Gastroesophageal sphincter (tissue), 4 donors: ENCODE data around the gene ECM2. TPM values are rescaled to one million over a fixed set of nuclear protein-coding genes. Genes with fewer than 3 reads are reported as not detected.
"Not testable (repeated sequence)": the region's sequence is repeated elsewhere in the genome, so short reads cannot be mapped to it uniquely, and the experiment has no call there.

Experiments
- ATAC-seq: fragments of 150-250 bp; one replicate; pipeline ENCODE4 v1.9.1; 2016; ENCODE audit warnings: mild to moderate bottlenecking, moderate library complexity
- H3K27ac ChIP-seq, 4 donors: fragments of 200-600 bp; sonication (generic) in 3 of 4; 1 replicate in 3 of 4; 2 replicates in 1 of 4; pipeline ENCODE4 v1.5.1; 2016 to 2019
- H3K27me3 ChIP-seq: fragments of 200-600 bp; sonication (generic); one replicate; pipeline ENCODE4 v1.5.1; 2019
- H3K36me3 ChIP-seq, 2 donors: fragments of 200-600 bp; sonication (generic); one replicate each; pipeline ENCODE4 v1.5.1; 2019; ENCODE audit warnings: control low read depth in 1 of 2
- H3K4me1 ChIP-seq, 3 donors: fragments of 200-600 bp; sonication (generic); 1 replicate in 2 of 3; 2 replicates in 1 of 3; pipeline ENCODE4 v1.5.1; 2016 to 2019; ENCODE audit warnings: control low read depth in 2 of 3
- H3K4me3 ChIP-seq, 2 donors: fragments of 200-600 bp; sonication (generic); one replicate each; pipeline ENCODE4 v1.5.1; 2019; ENCODE audit warnings: mild to moderate bottlenecking in 1 of 2, moderate library complexity in 1 of 2
- H3K9me3 ChIP-seq, 3 donors: fragments of 200-600 bp; sonication (generic); one replicate each; pipeline ENCODE4 v1.5.1; 2017 to 2019; ENCODE audit warnings: control low read depth in 2 of 3
- EP300 ChIP-seq: sonication (generic); formaldehyde crosslinking; IDR thresholded peaks from one replicate; pipeline ENCODE4 v1.6.1; 2017; ENCODE audit warnings: antibody characterized with exemption, mild to moderate bottlenecking
- POLR2A ChIP-seq, 2 donors: fragments of 450-650 bp; IDR thresholded peaks; one replicate each; pipeline ENCODE4 v1.6.1; 2017; ENCODE audit warnings: antibody characterized with exemption in 2 of 2, mild to moderate bottlenecking in 2 of 2, moderate library complexity in 1 of 2
- POLR2AphosphoS5 ChIP-seq: sonication (generic); formaldehyde crosslinking; IDR thresholded peaks from one replicate; pipeline ENCODE4 v1.6.1; 2017; ENCODE audit warnings: antibody characterized with exemption
- WGBS, 2 donors: methylation state at CpG; one replicate each; pipeline ENCODE4 v1.1.5; 2018; ENCODE audit warnings: low coverage in 1 of 2; 5-methylcytosine and 5-hydroxymethylcytosine counted together
- total RNA-seq, 4 donors: library from RNA; depleted of rRNA; stranded (reverse); fragments of >200 nt; gene quantifications; one replicate each; pipeline ENCODE4 v1.1.0, GENCODE V29; 2016
- TF ChIP-seq, protein P1 (sequence below), 4 experiments: fragments of 200-600 bp in 2 of 4; fragments of 450-650 bp in 2 of 4; sonication (generic) in 1 of 4; IDR thresholded peaks; one replicate each; pipeline ENCODE4 v1.5.1; 2017 to 2019; ENCODE audit warnings: antibody characterized with exemption in 4 of 4, mild to moderate bottlenecking in 2 of 4, moderate library complexity in 2 of 4

The ECM2 gene
- total RNA-seq, result 10 to 100 TPM in 3 of 4 donors, 1 to 10 TPM in 1; 8.2 to 20.1 (median 14.2) TPM

DNA sequence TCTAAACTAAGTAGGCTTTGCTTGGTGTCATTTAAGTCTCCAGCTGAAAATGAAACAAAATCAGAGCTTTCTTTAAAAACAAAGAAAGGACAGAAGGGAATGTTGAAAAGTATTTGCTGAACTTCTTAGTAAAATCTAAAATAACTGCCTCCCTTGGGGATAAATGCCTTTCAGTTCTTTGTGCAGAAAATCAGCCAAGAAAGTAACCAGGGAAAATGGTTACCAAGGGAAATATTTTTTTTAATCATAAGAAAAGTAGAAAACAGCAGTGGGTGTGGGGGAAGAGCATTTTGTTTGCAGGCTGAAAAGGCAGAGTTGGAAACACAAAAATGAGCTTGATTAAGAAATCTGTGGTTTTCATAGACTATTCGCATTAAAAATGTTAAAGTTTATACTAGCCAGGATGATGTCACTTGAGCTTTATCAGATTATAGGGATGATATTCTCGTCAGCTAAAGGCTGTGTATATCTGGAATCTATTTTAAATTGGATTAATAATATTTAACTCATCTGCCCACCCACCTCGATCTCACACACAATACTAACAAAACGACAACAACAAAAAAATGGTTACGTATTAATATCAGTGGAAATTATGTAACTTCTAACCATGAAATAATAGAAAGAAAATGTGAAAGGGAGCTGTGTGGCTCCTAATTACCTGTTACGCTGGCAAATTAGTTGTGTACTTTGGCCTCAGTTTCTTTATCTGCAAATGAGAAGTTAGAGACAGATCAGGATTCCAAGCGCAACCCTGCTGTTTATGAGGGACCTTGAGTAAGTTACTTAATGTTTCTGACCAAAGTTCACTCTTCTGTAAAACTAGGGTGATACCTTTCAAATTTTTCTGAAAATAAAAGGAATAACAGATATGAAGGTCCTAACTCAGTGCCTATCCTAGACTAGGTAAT, at the start of gene ECM2:
Gene ECM2 (minus strand): TSS at position 51 of the 911 bp plus-strand sequence. CDS start 13,124 bp downstream, outside the sequence.
- H3K4me1 ChIP-seq, result peaks cover 0 to 14% (median 3%) of the 10 kb centered on the region in 3 donors
- no peaks in the 10 kb centered on the region for H3K9me3 ChIP-seq
- ATAC-seq, result peak; percentile 41
- 29 to 41% methylated on average over 6 to 7 of the region's 7 CpGs for whole genome bisulfite sequencing, 2 donors
- H3K27ac ChIP-seq, result peak within 1 kb of the TSS; percentile 47 to 61 (median 56)
- no peaks in the 10 kb centered on the region for H3K27me3 ChIP-seq
- H3K4me3 ChIP-seq, result peak within 1 kb of the TSS; percentile 37 to 45
- H3K36me3 ChIP-seq, result no peaks in the 10 kb centered on the region
- TF ChIP-seq, protein P1, sequence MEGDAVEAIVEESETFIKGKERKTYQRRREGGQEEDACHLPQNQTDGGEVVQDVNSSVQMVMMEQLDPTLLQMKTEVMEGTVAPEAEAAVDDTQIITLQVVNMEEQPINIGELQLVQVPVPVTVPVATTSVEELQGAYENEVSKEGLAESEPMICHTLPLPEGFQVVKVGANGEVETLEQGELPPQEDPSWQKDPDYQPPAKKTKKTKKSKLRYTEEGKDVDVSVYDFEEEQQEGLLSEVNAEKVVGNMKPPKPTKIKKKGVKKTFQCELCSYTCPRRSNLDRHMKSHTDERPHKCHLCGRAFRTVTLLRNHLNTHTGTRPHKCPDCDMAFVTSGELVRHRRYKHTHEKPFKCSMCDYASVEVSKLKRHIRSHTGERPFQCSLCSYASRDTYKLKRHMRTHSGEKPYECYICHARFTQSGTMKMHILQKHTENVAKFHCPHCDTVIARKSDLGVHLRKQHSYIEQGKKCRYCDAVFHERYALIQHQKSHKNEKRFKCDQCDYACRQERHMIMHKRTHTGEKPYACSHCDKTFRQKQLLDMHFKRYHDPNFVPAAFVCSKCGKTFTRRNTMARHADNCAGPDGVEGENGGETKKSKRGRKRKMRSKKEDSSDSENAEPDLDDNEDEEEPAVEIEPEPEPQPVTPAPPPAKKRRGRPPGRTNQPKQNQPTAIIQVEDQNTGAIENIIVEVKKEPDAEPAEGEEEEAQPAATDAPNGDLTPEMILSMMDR (IDR thresholded peaks at IDR 0.05), result no peak
- TF ChIP-seq POLR2AphosphoS5, result no peak
- no peak for TF ChIP-seq EP300
- no peak for TF ChIP-seq POLR2A (IDR thresholded peaks at IDR 0.05)

DNA sequence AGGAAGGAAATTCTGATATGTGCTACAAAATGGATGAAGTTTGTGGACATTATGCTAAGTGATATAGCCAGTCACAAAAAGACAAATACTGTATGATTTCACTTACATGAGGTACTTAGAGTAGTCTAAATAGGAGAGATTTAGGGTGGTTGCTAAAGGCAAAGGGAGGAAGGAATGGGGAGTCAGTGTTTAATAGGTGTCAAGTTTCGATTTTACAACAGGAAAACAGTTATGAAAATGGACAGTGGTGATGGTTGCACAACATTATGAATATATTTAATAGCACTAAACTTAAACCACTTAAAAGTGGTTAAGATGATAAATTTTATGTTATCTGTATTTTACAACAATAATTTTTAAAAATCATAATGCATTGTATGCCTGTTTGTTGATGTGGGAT, 40.4 kb upstream of the ECM2 start:
- Histone ChIP-seq H3K36me3 (no peaks in the 10 kb centered on the region), H3K27me3 (no peaks in the 10 kb centered on the region), H3K9me3 (no peaks in the 10 kb centered on the region), H3K27ac (no peak overlapping the region), H3K4me1 (peaks cover 0 to 6% (median 0%) of the 10 kb centered on the region in 3 donors), H3K4me3 (no peak overlapping the region)
- TF ChIP-seq POLR2A (IDR thresholded peaks at IDR 0.05) (no peak), POLR2AphosphoS5 (no peak), EP300 (no peak)
- TF ChIP-seq, protein P1 (IDR thresholded peaks at IDR 0.05), result no peak
- 44 to 70% methylated on average over 1 of the region's 1 CpG for WGBS, 2 donors
- ATAC-seq, result no peak

DNA sequence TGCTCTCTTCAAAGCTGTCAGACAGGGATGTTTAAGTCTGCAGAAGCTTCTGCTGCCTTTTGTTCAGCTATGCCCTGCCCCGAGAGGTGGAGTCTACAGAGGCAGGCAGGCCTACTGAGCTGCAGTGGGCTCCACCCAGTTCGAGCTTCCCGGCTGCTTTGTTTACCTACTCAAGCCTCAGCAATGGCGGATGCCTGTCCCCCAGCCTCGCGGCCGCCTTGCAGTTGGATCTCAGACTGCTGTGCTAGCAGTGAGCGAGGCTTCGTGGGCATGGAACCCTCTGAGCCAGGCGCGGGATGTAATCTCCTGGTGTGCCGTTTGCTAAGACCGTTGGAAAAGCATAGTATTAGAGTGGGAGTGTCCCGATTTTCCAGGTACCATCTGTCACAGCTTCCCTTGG, 37.8 kb upstream of the ECM2 start:
- 100% methylated on average over 1 to 2 of the region's 14 CpGs for WGBS, 2 donors
- H3K27me3 ChIP-seq, H3K9me3 ChIP-seq, H3K36me3 ChIP-seq, H3K27ac ChIP-seq, H3K4me3 ChIP-seq, H3K4me1 ChIP-seq, ATAC-seq: not testable (repeated sequence)

DNA sequence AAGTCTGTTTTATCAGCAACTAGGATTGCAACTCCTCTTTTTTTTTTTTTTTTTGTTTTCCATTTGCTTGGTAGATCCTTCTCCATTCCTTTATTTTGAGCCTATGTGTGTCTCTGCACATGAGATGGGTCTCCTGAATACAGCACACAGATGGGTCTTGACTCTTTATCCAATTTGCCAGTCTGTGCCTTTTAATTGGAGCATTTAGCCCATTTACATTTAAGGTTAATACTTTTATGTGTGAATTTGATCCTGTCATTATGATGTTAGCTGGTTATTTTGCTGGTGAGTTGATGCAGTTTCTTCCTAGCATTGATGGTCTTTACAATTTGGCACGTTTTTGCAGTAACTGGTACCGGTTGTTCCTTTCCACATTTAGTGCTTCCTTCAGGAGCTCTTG, 36.1 kb upstream of the ECM2 start:
- H3K36me3 ChIP-seq, H3K4me3 ChIP-seq, ATAC-seq, H3K9me3 ChIP-seq, H3K27ac ChIP-seq, H3K4me1 ChIP-seq, H3K27me3 ChIP-seq: not testable (repeated sequence)
- 100% methylated on average over 1 to 2 of the region's 2 CpGs for WGBS, 2 donors

DNA sequence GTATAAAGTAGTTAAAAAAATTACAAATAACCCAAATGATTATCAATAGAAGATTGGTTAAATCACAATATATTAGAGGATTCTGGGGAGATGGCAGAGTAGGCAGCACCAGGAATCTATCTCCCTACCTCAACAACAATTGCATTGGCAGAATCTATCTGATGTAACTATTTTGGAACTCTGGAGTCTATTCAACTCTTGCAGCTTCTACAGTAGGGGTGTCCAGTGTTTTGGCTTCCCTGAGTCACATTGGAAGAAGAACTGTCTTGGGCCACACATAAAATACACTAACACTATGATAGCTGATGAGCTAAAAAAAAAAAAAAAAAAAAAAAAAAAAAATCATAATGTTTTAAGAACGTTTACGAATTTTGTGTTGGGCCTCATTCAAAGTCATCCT, 29.2 kb upstream of the ECM2 start:
- no peak for ATAC-seq
- Histone ChIP-seq H3K27ac (no peak overlapping the region), H3K4me1 (peaks cover 0 to 38% (median 0%) of the 10 kb centered on the region in 3 donors), H3K9me3 (peaks cover 0 to 6% (median 0%) of the 10 kb centered on the region in 3 donors), H3K27me3 (no peaks in the 10 kb centered on the region), H3K36me3 (no peaks in the 10 kb centered on the region), H3K4me3 (no peak overlapping the region)
- TF ChIP-seq POLR2AphosphoS5 (no peak), POLR2A (IDR thresholded peaks at IDR 0.05) (no peak), EP300 (no peak)
- TF ChIP-seq, protein P1 (IDR thresholded peaks at IDR 0.05), result no peak
- 62 to 82% methylated on average over 2 of the region's 2 CpGs for WGBS, 2 donors

DNA sequence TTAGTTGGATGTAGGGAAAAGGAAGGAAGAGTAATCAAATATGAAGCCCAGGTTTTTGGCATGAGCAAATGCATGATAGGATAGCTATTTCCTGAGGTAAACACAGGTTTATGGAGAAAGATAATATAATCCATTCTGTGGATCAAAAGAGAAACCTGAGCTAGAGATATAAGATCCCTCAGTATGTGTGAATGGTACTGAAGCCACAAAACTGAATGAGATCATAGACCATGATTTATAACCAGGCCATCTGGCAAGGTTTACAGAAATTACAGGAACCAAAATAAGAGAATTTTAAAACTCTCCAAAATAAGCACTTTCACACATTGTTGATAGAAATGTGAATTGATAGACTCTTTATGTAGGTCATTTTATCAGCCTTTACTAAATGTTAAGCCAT, 28.7 kb upstream of the ECM2 start:
- H3K9me3 ChIP-seq, result peaks cover 0 to 6% (median 0%) of the 10 kb centered on the region in 3 donors
- TF ChIP-seq EP300 (no peak), POLR2A (IDR thresholded peaks at IDR 0.05) (no peak), POLR2AphosphoS5 (no peak)
- TF ChIP-seq, protein P1 (IDR thresholded peaks at IDR 0.05), result no peak
- H3K4me1 ChIP-seq, result peaks cover 0 to 38% (median 0%) of the 10 kb centered on the region in 3 donors
- H3K4me3 ChIP-seq, result no peak overlapping the region
- no peak overlapping the region for H3K27ac ChIP-seq
- H3K27me3 ChIP-seq, result no peaks in the 10 kb centered on the region
- ATAC-seq, result no peak
- no peaks in the 10 kb centered on the region for H3K36me3 ChIP-seq
